GM18502 (cell line): ENCODE measurements around the gene CD82.
"Not testable (repeated sequence)": the region's sequence is repeated elsewhere in the genome, so short reads cannot be mapped to it uniquely, and the experiment has no call there.

Experiments
- ATAC-seq: cut with Tn5 transposase; IDR thresholded peaks from one replicate; pipeline ENCODE4 v1.9.1; 2021; ENCODE audit warnings: mild to moderate bottlenecking; ENCODE audit not compliant: unreplicated experiment, poor library complexity

The CD82 gene

DNA sequence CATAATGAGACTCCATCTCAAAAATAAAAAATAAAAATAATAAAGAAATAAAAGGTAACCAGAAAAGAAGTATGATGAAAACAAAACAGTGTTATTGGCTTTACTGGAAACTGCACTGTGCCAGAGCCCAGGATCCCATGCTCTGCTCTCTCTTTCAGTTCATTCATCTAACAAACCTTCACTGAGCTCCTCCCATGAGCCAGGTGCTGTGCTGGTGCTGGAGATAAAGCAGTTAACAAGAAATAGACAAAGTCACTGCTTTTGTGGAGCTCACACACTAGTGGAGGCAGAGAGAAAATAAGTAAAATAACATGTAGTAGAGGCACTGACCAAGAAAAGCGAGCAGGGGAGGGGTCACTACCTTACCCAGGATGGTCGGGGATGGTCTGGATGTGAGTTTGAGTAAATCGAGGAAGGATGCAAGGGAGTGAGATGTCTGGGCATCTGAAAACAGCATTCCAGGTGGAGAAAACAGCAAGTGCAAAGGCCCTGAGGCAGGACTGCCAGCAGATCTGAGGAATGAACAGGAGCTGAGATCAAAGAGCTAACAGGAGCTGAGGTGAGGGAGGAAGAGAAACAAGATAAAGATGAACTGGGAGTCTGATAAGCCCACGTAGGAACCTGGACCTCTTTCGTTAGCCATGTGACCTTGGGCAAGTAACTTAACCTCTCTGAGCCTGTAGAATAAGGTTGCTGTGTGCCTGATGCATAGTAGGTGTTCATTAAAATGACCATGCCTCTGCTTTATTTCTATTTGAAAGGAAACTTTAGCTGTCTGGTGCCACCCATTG lies 31.3 kb upstream of the CD82 start:
- no peak for ATAC-seq

DNA sequence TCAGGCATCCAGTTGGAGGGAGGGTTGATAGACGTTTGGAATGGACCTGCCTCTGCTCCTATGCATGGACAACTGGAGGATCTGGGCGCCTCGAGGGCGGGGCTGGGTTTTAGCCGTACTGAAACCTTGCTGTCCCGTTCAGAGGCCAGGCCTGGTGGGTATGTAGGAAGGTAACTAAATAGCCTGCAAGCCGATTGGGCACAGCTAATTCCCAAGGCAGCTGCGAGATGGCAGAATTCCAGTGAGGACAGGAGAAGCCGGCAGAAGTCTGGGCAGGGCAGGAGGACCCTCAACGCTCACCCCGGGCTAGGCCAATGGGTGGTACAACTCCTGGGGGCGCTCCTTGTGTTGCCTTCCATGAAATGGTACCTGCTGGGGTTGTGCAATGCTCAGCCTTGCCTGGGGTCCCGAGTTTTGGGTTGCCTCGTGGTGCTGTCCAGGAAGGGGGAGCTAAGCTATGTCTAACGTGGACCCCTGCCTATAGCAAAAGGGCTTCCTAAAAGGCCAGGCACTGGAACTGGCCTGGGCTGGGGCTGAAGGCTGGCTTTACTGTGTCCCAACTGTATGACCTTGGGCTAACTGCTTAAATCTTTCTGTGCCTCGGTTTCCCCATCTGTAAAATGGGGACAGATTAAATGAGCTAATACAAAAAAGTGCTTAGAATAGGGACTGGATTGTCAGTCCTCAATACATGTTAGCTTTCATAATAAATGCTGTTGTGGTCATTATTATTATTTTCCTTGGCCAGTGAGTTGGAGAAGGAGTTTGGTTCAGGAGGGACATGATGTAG lies 30.1 kb upstream of the CD82 start:
- no peak for ATAC-seq

DNA sequence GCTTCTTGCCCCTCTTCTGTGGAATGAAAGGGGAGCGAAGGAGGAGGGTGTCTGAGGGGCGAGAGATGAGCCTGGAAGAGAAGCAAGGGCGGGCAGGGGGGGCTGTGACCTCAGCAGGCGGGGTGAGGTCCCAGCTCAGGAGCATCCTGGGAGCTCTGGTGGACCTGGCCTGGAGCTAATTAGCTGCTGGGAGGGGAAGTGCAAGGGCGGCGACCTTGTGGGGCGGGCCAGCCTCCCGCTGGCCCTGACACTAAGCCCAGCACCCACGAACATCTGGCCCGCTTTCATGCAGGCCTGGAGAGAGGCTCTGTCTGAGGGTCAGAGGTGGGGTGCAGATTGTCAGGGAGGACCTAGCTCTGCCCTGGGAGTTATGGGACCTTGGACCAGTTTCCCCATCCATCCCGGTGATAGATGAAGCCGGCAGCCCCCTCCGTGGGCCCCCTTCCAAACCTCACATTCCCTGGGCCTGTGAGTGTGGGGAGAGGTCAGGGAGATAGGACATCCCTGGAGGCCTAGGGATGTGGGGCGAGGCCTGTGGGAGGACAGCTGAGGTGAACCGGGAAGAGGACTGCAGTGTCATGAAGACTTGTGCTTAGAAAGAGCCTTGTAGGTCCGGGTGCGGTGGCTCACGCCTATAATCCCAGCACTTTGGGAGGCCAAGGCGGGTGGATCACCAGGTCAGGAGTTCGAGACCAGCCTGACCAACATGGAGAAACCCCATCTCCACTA lies 28.5 kb upstream of the CD82 start:
- ATAC-seq, result no peak

DNA sequence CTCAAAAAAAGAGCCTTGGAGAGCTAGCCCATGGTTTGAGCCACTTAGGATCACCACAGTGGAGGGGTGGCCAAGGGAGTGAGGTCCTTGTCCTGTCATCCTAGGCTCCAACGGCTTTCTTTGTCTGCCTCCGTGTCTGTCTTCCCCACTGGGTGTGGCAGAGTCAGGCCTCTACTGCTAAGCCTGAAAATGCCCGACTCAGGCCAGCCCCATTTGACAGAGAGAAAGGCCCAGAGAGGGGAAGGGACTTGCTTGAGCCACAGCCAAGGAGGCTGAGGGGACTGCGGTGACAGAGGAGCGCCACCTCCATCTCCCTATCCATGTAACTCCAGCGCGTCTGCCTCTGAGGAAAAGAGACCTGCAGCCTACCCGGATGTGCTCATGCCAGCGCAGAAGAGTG lies 27.8 kb upstream of the CD82 start:
- ATAC-seq, result no peak

DNA sequence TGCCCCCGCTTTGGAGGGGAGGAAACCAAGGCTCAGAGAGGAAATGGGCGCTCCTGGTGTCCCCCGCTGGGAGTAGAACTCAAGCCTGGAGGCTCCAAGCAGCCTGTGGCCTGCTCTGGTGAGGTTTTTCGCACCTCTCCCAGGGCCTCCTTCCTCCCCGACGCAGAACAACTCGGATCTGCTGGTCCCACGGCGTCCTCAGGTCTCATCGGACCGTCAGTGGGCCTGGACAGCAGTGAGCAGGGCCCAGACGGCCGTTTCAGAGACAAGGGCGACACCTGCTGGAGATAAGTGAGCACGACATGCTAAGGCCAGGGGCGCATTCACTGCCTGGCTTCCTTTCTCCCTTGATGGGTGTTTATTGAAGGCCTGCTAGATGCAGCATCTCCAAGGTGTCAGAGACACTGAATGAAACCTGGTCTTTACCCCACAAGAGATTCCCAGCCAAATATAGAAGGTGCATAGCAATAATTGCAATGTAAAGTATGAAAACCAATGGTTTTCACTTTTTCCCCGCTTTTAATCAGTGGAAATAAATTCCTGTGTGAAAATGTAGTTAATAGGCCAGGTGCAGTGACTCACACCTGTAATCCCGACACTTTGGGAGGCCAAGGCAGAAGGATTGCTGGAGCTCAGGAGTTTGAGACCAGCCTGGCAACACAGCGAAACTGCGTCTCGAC lies 26.9 kb upstream of the CD82 start:
- peak; percentile 87 for ATAC-seq

DNA sequence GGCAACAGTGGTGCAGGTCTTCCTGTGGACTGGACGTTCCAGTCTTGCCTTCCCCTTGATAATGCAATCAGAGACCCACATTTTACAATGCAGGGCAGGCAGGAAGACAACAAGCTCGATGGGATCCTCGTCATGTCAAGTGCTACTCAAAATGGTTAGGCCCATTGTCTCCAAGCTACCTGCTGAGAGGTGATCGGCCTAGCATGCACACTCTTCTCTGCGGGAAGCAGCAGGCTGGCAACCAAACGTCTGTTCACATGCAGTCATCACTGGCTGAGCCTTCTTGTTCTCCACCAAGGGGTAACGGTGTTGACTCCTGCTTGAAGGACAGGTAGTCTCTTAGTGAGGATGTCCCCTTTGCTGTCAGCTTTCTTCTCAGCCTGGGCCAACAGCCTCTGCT lies 25.5 kb upstream of the CD82 start:
- no peak for ATAC-seq

DNA sequence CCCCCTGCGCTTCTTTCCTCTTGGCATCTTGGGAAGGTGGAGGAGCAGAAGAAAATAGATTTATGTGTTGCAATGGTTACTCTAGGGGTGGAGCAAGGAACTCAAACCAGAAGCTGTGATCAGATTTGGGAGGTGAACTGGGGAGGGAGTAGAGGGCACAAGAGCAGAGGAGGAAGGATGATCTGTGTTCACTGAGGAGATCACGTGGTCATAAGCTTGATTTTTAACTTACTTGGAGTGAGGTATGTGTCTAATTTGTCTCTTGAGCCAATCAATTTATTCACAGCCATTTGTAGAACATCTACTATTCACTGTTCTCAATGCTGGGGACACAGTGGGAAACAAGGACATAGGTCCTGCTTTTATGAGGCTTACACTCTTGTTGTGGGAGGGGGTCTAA lies 24.8 kb upstream of the CD82 start:
- ATAC-seq, result no peak

DNA sequence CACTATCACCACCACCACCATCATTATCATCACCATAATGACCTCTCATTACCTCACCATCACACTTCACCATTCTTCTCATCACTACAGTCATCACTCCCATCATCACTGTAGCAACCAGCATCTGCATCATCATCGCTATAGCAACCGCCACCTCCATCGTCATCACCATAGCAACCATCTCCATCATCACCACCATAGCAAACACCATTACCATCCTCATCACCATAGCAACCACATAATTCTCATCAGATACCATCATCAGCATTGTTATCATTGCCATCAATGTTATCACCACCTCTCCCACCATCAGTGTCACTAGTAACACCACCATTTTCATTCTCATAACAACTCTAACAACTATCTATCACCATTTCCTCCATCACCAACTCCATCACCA lies 23.1 kb upstream of the CD82 start:
- ATAC-seq, result no peak

DNA sequence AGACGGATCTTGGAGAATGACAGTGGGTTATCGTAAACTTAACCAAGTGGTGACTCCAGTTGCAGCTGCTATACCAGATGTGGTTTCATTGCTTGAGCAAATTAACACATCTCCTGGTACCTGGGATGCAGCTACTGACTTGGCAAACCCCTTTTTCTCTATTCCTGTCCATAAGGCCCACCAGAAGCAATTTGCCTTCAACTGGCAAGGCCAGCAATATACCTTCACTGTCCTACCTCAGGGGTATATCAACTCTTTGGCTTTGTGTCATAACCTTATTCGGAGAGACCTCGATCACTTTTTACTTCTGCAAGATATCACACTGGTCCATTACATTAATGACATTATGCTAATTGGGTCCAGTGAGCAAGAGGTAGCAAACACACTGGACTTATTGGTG lies 18.5 kb upstream of the CD82 start:
- not testable (repeated sequence) for ATAC-seq

DNA sequence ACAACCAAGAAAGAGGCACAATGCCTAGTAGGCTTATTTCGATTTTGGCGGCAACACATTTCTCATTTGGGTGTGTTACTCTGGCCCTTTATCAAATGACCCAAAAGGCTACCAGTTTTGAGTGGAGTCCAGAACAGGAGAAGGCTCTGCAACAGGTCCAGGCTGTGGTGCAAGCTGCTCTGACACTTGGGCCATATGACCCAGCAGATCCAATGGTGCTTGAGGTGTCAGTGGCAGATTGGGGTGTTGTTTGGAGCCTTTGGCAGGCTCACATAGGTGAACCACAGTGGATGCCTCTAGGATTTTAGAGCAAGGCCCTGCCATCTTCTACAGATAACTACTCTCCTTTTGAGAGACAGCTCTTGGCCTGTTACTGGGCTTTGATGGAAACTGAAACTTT lies 17.9 kb upstream of the CD82 start:
- ATAC-seq, result not testable (repeated sequence)

DNA sequence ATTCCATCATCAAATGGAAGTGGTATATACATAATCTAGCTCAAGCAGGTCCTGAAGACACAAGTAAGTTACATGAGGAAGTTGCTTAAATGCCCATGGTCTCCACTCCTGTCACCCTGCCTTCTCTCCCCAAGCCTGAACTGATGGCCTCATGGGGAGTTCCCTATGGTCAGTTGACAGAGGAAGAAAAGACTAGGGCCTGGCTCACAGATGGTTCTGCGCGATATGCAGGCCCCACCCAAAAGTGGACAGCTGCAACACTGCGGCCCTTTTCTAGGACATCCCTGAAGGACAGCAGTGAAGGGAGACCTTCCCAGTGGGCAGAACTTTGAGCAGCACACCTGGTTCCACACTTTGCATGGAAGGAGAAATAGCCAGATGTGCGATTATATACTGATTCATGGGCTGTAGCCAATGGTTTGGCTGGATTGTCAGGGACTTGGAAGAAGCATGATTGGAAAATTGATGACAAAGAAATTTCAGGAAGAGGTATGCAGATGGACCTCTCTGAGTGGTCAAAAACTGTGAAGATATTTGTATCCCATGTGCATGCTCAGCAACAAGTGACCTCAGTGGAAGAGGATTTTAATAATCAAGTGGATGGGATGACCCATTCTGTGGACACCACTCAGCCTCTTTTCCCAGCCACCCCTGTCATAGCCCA lies 17.3 kb upstream of the CD82 start:
- no peak for ATAC-seq

DNA sequence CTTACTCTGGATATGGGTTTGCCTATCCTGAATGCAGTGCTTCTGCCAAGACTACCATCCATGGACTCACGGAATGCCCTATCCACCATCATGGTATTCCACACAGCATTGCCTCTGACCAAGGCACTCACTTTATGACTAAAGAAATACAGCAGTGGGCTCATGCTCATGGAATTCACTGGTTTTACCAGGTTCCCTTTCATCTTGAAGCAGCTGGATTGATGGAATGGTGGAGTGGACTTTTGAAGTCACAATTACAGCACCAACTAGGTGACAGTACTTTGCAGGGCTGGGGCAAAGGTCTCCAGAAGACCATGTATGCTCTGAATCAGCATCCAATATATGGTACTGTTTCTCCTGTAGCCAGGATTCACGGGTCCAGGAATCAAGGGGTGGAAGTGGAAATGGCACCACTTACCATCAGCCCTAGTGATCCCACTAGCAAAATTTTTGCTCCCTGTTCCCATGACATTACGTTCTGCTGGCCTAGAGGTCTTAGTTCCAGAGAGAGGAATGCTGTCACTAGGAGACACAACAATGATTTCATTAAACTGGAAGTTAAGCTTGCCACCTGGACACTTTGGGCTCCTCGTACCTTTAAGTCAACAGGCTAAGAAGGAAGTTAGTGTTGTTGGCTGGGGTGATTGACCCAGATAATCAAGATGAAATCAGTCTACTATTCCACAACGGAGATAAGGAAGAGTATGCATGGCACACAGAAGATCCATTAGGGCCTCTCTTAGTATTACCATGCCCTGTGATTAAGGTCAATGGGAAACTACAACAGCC lies 16.3 kb upstream of the CD82 start:
- not testable (repeated sequence) for ATAC-seq

DNA sequence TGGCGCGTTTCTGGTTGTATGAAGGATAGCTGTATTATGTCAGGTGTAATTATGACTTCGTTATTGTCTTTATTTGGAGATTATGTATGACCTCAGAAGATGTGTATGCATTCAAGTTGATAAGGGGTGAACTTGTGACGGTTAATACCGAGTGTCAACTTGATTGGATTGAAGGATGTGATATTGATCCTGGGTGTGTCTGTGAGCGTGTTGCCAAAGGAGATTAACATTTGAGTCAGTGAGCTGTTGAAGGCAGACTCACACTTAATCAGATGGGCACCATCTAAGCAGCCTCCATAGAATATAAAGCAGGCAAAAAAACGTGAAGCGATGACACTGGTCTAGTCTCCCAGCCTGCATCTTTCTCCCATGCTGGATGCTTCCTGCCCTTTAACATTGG lies 15.3 kb upstream of the CD82 start:
- ATAC-seq, result no peak

DNA sequence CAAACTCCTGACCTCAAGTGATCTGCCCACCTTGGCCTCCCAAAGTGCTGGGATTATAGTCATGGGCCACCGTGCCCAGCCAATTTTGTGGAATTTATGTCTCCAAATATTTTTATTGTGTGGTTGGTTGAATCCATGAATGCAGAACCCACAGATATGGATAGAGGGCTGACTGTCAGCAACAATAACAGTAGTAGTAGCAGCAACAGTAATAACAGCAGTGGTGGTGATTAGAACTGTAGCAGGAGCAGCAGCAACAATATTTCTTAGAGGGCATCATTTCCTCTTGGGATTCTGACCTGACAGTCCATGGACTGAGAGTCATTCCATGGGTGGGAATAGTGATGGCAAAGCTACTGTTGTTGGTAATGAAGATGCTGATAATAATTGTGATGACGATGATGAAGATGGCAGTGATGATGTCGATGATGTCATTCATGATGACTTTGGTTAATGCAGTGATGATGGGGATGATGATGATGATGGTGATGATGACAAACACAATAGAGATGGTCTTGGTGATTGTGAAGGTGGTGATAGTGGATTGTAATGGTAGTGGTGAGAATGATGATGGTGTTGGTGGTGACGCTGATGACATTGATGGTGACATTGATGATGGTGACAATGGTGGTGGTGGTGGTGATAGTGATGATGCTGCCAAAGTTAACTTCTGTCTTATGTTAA lies 13.9 kb upstream of the CD82 start:
- no peak for ATAC-seq

DNA sequence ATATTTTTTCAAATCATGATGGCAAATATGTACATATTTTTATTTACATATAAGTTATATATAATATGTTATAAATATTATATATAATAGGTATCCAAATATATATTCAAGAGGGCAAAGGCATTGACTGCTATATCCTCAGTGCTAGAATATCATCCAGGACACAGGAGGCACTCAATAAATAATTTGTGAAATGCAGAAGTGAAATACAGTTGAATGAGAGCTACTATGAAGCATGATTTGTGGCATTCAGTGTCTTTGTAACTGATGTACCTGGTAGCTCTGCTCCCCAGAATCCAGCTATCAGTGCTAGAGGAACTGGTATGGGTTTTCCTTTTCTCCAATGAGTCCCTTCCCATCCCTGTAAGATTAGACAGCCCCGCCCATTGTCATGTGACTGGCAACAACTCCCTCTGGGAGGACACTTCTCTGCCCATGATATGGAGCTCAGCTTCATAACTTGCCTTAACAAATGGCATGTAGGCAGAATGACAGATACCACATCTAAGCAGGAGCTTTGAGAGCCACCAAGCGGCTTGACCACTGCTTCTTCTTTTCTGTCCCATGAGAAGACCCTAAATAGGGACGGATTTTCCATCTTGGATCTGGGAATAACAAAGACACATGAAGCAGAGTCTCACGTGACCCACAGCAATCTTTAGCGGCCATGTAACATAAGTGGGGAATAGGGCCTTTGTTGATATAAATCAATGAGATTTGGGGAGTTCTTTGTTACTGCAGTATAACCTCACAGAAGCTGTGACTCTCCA lies 10.2 kb upstream of the CD82 start:
- ATAC-seq, result no peak

DNA sequence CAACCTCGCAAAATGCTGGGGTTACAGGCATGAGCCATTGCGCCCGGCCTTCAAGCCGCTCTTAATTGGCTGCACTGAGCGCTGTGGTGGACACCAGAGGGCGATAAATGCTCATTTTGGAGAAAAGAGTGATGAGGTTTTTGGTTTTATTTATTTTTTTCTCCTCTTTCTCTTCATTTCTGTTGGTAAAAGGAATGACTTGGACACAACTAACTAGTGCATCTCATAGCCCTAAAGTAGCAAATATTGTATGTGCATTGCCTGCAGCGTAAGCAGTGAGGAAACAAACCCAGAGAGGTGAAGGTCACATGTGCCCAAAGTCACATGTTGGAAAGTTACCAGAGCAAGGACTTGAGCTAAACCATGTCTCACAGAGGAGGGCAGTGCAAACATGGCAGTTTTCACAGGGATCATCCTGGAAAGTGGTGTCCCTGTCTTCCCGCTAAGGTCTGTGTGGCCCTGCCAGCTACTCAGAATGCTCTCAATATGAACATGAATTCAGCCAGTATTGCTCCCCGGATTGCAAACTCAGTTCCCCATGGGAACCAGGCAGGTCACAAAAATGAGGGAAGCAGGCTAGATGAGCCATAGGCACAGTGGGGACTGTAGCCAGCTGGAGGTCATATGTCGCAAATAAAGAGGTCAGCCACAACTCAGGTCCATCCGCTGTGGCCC lies 8.6 kb upstream of the CD82 start:
- ATAC-seq, result no peak

DNA sequence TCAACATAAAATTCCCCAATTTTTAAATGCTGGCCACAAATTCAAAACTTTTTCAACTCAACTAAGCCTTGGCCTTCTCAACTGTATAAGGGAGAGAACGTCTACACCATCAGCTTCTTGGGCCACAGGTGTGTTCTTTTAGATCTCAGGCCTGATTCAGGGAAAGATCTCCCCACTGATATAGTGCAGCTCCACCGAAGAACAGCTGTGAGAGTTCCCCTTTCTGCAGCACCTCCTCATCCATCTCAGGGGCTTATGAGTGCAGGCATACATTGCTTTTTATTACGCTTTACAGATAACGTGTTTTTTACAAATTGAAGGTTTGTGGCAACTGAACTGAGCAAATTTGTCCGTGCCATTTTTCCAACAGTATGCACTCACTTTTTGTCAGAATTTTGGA lies 8.0 kb upstream of the CD82 start:
- no peak for ATAC-seq
